GM12872 (cell line): ENCODE measurements around the gene ANKRD6.

Source experiments
- CTCF ChIP-seq: IDR thresholded peaks from 3 replicates; pipeline ENCODE4 v1.5.1; 2011; ENCODE audit warnings: low read depth, mild to moderate bottlenecking, low read length, moderate library complexity; ENCODE audit not compliant: insufficient read depth

ANKRD6 gene

DNA sequence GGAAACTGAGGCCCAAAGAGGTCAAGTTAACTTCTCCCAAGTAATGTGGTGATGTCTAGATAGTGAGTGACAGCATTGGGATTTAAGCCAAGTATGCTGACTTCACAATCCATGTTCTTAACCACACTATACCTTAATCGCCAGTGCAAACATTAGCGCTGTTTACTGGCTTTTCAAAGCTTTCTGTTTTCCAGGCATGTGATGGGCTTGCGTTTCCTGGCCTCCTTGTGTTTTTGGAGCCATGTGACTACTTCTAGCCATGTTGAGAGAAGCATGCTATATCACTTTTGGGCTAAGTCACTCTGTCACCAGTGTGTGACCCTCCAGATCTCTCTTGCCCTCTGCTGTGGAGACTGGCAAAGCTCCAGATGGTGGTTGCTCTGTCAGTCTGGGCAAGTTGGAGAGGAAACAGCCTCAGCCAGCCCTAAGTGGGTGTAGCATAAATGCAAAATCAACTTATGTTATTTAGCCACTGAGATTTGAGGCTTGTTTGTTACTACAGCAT is 76.9 kb downstream of the ANKRD6 start:
- TF ChIP-seq CTCF = no peak

DNA sequence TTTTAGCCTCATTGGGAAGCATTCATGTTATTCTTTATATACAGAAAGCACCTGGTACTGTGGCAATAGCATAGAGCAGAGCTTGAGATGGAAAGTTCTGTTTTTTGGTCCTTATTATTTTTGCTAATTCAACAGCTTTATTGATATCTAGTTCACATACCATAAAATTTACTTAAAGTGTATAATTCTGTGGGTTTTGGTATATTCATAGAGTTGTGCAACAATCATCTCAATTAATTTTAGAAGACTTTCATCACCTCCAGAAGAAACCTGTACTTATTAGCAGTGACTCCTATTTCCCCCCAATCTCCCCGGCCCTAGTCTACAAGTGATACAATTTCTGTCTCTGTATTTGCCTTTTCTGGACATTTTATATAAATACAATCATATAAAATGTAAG is 77.4 kb downstream of the ANKRD6 start:
- no peak for TF ChIP-seq CTCF

DNA sequence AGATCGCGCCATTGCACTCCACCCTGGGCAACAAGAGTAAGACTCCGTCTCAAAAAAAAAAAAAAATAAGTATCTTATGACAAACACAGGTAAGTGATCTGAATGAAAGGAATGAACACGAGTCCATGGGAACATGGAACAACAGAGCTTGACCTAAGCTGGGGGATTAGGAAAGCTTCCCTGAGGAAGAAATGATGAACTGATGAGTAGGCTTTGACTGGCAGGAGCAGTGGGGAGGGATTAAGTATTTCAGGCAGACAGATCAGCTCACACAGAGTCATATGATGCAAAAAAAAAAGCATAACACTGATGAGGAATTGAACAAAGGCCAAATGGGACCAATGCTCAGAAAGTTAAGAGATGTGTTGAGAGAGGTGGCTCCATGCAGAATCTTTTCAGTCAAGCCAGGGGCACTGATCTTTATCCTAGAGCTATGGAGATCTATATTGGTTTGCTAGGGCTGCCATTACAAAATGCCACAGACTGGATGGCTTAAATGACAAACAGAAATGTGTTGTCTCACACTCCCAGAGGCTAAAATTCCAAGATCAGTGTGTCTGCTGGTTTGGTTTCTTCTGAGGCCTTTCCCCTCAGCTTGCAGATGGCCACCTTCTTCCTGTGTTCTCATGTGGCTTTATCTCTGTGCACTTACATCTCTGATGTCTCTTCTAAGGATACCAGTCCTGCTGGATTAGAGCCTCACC is 85.6 kb downstream of the ANKRD6 start:
- TF ChIP-seq CTCF = no peak

DNA sequence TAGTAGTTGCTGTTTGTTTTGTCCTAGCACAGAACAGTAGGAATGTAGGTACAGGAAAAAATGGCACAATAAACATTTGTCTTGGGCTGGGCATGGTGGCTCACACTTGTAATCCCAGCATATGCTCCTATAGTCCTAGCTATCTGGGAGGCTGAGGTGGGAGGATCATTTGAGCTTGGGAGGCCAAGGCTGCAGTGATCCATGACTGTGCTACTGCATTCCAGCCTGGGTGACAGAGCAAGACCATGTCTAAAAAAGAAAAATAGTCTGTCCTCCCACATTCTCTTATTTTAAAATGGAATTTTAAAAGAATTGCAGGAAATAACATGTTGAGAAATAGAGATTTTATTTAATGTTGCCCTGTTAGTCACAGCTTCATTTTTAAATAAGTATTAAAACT is 87.8 kb downstream of the ANKRD6 start:
- TF ChIP-seq CTCF = no peak

- no peak for TF ChIP-seq CTCF
Observed at GRCh38 chr6:89522778-89523177, 89.8 kb downstream of the ANKRD6 start.

DNA sequence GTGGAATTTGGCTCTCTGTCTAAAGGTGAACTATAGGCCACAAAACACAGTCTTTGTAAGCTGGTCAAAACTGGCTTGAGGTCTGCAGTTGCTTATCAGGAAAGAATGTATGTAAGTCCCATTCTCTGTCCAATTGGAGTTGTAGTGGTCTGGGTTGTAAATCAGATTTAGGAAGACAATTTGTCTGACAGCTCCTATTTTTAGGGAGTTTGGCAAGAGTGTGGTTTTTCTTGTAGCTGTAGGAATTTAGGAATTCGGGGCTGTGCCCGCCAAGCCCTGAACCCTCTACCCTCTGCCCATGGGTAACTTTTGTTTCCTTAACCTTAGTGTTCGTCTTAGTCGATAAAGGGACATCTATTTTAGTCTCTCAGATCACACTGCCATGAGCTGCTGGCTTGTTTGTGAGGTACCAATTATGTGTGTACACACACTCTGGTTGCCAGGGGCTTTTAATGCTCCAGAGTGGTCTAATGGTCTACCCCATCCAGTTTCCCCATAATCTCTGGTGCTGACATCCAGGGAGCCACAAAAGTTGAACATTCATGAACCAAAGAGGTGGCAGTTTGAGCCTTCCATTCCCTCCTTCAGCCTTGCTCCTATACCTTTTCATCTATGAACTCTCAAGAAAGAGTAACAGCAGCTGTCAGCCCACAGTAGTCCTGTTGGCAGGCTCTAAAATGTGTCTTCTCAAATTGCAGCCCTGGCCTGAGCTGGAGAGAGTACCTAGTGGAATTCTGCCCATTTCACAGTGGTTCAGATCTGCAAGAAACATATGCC is 93.0 kb downstream of the ANKRD6 start:
- no peak for TF ChIP-seq CTCF

DNA sequence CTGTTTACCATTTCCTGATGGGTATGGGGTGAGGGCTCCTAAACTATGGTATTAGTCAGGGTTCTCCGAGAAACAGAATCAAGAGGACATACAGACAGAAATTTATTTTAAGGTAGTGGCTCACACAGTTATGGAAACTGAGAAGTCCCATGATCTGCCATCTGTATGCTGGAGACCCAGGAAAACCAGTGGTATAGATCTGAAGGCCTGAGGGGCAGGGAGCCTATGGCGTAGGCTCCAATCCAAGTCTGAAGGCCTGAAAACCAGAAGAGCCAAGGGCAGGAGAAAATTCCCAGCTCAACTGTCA is 93.6 kb downstream of the ANKRD6 start:
- no peak for TF ChIP-seq CTCF
